GM12874 (cell line): Measurements from ENCODE around the gene SMIM26.

Experiments
- TF ChIP-seq, protein P1 (sequence below): IDR thresholded peaks from 2 replicates; pipeline ENCODE4 v1.5.1; 2011; ENCODE audit warnings: low read depth, mild to moderate bottlenecking, control low read depth, low read length, moderate library complexity; ENCODE audit not compliant: insufficient read depth

SMIM26 gene

DNA sequence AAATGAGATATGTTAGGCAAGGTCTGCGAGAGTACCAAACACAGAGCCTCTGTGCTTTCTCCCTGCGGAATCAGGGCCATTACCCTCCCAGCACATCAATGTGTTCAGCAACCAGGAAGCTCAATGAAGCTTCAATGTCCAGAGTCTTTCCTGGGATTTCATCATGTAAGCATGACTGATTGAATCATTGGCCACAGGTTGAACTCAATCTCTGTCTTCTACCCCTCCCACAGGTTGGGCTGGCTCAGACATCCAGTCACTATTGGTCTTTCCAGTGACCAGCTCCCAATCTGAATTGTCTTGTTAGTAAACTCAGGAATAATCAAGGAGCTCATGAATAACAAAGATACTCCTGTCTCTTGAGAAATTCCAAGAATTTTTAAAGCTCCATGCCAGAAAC is 17.9 kb downstream of the SMIM26 start:
- TF ChIP-seq, protein P1, sequence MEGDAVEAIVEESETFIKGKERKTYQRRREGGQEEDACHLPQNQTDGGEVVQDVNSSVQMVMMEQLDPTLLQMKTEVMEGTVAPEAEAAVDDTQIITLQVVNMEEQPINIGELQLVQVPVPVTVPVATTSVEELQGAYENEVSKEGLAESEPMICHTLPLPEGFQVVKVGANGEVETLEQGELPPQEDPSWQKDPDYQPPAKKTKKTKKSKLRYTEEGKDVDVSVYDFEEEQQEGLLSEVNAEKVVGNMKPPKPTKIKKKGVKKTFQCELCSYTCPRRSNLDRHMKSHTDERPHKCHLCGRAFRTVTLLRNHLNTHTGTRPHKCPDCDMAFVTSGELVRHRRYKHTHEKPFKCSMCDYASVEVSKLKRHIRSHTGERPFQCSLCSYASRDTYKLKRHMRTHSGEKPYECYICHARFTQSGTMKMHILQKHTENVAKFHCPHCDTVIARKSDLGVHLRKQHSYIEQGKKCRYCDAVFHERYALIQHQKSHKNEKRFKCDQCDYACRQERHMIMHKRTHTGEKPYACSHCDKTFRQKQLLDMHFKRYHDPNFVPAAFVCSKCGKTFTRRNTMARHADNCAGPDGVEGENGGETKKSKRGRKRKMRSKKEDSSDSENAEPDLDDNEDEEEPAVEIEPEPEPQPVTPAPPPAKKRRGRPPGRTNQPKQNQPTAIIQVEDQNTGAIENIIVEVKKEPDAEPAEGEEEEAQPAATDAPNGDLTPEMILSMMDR: no peak

GRCh38 chr20:18587665-18588573 is 20.7 kb downstream of the SMIM26 start, which contains the start of gene DTD1:
Gene DTD1 (plus strand): TSS chr20:18588054. CDS start chr20:18588073, 19 bp downstream.
- TF ChIP-seq, protein P1: peak; percentile 86

- TF ChIP-seq, protein P1: no peak
These were observed 21.3 kb downstream of the SMIM26 start for GRCh38 chr20:18588574-18588933.

GRCh38 chr20:18589941-18590674 is 22.9 kb downstream of the SMIM26 start:
- TF ChIP-seq, protein P1: no peak

GRCh38 chr20:18596270-18596669 is 29.0 kb downstream of the SMIM26 start:
- TF ChIP-seq, protein P1: no peak

DNA sequence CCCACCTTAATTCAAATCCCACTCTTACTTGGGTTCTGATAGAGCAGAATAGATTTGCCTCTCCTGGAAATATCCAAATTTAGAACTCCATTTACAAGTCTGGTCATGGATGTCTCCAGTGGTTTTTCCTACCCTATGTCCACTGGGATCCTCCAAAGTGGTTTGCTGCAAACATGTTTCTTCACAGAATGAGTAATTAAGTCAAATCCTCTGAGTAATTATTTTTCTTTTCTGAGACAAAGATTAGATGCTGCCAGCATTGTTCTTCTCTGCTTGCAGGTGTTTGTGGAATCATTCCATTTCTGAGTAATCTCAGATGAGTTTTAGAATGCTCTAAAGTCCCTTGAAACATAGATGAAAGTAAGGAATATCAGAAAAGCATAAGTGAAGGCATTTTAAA is 42.5 kb downstream of the SMIM26 start:
- TF ChIP-seq, protein P1: no peak

GRCh38 chr20:18611492-18611891 is 44.3 kb downstream of the SMIM26 start:
- TF ChIP-seq, protein P1: no peak
